Dendritic cell treated with granulocyte-macrophage colony-stimulating factor and Interleukin-4, amounts not matched to agents 40 ng/mL and 50 ng/mL, for 4 days (primary cell): ENCODE measurements around the gene UBL3.

ENCODE experiments used
- H3K27ac Mint-ChIP-seq: one replicate; pipeline ENCODE4 v1.8.0; 2022; ENCODE audit warnings: mild to moderate bottlenecking, mixed read lengths
- H3K27me3 Mint-ChIP-seq: one replicate; pipeline ENCODE4 v1.8.0; 2022; ENCODE audit warnings: mild to moderate bottlenecking, mixed read lengths
- H3K36me3 Mint-ChIP-seq: one replicate; pipeline ENCODE4 v1.8.0; 2022; ENCODE audit warnings: low read depth, mixed read lengths
- H3K4me1 Mint-ChIP-seq: one replicate; pipeline ENCODE4 v1.8.0; 2022; ENCODE audit warnings: low read depth, mixed read lengths
- H3K4me3 Mint-ChIP-seq: one replicate; pipeline ENCODE4 v1.8.0; 2022; ENCODE audit warnings: mild to moderate bottlenecking, moderate library complexity, mixed read lengths
- H3K9me3 Mint-ChIP-seq: one replicate; pipeline ENCODE4 v1.8.0; 2022; ENCODE audit warnings: mixed read lengths
- intact Hi-C: fragments of 100-400 bp; cut with micrococcal nuclease; formaldehyde crosslinking; loops from one replicate; pipeline ENCODE4 v1.15.0; 2022

Gene UBL3

DNA sequence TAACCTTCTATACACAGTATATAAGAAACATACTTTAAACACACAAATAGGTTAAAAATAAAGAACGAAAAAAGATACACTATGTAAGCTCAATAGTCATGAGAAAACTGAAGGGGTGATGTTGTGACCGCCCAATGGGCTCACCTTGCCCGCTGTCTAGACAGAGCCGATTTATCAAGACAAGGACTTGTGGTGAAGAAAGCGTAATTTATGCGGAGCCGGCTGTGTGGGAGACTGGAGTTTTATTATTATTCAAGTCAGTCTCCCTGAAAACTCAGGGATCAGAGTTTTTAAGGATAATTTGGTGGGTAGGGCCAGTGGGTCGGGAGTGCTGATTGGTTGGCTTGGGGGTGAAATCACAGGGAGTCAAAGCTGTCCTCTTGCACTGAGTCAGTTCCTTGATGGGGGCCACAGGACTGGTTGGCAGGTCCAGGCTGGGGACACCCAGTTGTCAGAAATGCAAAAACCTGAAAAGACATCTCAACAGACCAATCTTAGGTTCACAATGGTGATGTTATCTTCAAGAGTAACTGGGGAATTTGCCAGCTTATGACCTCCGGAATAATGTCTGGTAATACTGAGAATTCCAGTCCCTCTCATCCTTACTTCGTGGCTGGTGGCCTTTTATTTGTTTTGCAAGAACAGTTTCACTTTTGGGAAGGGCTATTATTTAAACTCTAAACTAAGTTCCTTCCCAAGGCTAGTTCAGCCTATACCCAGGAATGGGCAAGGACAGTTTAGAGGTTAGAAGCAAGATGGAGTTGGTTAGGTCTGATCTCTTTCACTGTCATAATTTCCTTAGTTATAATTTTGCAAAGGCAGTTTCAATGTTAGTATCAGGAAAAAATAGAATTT lies 96.6 kb downstream of the UBL3 start:
- Mint-ChIP-seq H3K36me3 (no peaks in the 10 kb centered on the region), H3K27me3 (peaks cover 27% of the 10 kb centered on the region), H3K4me3 (no peak overlapping the region), H3K4me1 (peaks cover 11% of the 10 kb centered on the region), H3K9me3 (no peaks in the 10 kb centered on the region), H3K27ac (peak overlapping the region; percentile 18)
- intact Hi-C loops = no loop called here

DNA sequence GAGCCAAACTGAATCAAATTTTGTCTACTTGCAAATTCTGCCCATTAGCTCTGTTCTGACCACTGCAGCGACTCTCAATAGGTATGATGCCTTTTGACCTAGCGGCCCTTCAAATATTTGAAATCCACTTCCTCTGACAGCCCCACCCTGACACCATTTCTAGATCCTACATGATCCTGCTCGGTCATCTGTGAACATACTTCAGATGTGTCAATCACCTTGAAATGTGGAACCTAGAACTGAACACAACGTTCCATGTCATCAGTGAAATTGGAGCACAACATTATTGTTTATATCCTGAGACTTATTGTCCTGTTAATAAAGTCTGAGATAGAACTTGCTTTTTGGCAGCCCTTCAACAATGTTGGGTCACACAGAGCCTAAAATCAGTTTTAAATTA lies 98.2 kb downstream of the UBL3 start:
- Mint-ChIP-seq H3K27me3 (peaks cover 25% of the 10 kb centered on the region), H3K36me3 (no peaks in the 10 kb centered on the region), H3K9me3 (no peaks in the 10 kb centered on the region), H3K27ac (no peak overlapping the region), H3K4me1 (peaks cover 5% of the 10 kb centered on the region), H3K4me3 (no peak overlapping the region)
- intact Hi-C loops = no loop called here

DNA sequence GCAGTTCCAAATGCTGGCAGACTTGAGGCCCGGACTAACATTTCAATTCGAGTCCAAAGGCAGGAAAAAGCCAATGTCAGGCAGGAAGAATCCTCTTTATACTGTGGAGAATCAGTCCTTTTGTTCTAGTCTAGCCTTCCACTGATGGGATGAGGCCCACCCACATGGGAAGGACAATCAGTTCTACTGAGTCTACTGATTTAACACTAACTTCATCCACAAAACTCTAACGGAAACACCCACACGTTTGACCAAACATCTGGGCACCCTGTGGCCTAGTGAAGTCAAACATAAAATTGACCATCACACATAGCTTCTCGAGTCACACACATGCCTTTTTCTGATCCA lies 100.3 kb downstream of the UBL3 start:
- Mint-ChIP-seq H3K4me3 (no peak overlapping the region), H3K27me3 (peaks cover 24% of the 10 kb centered on the region), H3K9me3 (no peaks in the 10 kb centered on the region), H3K27ac (no peak overlapping the region), H3K36me3 (no peaks in the 10 kb centered on the region), H3K4me1 (peaks cover 5% of the 10 kb centered on the region)
- intact Hi-C loops = no loop called here

DNA sequence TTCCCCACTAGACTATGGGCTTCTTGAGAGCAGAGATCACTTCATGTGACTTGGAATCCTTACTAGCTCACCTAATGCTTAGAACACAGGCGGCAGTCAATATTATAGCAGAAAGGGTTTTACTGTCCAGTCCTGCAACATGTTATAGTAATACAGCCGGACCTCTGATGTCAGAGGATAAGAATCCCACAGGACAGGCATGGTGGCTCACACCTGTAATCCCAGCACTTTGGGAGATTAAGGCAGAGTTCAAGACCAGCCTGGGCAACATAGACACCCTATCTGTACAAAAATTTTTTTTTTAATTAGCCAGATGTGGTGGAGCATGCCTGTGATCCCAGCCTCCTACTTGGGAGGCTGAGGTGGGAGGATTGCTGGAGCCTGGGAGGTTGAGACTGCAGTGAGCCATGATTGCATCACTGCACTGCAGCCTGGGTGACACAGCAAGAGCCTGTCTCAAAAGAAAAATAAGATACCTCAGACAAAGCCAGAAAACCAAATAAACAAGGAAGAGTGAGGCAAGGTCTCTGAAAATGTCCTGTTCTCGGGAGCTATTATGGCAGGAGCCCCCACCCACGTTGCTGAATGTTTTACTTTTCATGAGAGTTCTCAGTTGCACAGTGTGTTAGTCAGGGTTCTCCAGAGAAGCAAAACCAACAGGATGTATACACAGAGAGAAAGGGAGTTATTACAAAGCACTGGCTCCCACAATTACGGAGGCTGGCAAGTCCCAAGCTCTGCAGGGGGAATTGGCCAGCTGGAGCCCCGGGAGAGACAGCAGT lies 100.8 kb downstream of the UBL3 start:
- Mint-ChIP-seq H3K27ac (no peak overlapping the region), H3K4me1 (peaks cover 2% of the 10 kb centered on the region), H3K9me3 (no peaks in the 10 kb centered on the region), H3K27me3 (peaks cover 27% of the 10 kb centered on the region), H3K36me3 (no peaks in the 10 kb centered on the region), H3K4me3 (no peak overlapping the region)
- intact Hi-C loops = no loop called here

DNA sequence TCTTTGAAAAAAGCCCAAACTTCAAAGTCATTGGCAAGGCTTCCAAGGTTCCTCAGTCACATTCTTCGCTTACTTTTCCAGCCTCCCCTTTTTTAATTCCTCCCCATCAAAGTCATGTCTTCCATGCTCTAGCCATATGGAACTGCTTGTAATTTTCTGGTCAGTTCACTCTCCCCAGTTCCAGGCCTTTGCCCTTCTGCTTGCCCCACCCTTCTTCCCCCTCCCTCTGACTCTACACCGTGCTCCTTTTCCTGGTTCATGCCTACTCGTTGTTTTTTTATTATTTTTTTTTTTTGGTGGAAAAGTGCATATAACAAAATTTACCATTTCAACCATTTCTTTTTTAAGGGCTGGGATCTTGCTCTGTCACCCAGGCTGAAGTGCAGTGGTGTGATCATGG lies 102.3 kb downstream of the UBL3 start:
- intact Hi-C loops = no loop called here
- Mint-ChIP-seq H3K9me3 (no peaks in the 10 kb centered on the region), H3K36me3 (no peaks in the 10 kb centered on the region), H3K4me3 (no peak overlapping the region), H3K4me1 (no peaks in the 10 kb centered on the region), H3K27me3 (peaks cover 25% of the 10 kb centered on the region), H3K27ac (no peak overlapping the region)

DNA sequence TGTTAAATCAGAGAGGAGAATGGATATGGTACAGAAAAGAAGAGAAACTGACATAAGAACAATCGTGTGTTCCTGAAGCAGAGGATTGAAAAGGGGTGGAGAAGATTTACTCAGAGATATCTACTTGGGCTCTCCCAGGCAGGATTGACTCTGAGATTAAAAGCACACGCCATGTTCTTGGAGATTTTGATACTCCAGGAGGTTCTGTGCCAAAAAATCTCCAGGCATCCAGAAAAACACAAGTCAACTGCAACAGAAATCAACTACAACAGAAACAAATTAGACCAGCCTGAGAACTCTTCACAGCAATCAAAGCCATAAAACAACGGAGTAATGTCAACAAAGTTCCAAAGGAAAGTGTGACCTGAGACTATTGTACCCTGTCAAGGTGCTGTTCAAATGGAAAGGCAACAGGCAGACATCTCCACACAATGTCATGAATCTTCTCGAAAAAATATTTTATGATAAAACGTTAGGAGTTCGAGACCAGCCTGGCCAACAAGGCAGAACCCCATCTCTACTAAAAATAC lies 104.2 kb downstream of the UBL3 start:
- Mint-ChIP-seq H3K4me1 (no peaks in the 10 kb centered on the region), H3K27me3 (peaks cover 16% of the 10 kb centered on the region), H3K27ac (no peak overlapping the region), H3K9me3 (no peaks in the 10 kb centered on the region), H3K4me3 (no peak overlapping the region), H3K36me3 (no peaks in the 10 kb centered on the region)
- intact Hi-C loops = no loop called here

DNA sequence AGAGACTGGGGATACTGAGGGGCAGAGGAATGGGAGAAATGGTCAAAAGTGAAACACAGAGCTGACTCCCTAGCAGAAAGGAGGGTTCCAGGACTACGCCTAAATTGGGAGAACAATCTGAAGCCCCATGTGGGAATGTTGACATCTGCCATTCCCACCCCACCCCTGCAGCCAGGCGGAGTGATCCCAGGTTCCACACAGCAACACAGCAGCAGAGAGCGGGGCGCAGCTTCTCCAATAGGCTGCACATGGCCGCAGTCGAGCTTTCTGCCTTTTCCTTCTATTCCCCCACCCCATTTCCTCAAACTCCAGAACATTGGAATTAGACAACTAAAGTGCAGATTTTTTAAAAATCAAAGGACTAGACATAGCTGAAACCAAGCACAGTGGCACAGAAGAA lies 104.7 kb downstream of the UBL3 start:
- Mint-ChIP-seq H3K36me3 (no peaks in the 10 kb centered on the region), H3K4me1 (no peaks in the 10 kb centered on the region), H3K4me3 (no peak overlapping the region), H3K9me3 (no peaks in the 10 kb centered on the region), H3K27me3 (peaks cover 12% of the 10 kb centered on the region), H3K27ac (no peak overlapping the region)
- intact Hi-C loops = no loop called here

DNA sequence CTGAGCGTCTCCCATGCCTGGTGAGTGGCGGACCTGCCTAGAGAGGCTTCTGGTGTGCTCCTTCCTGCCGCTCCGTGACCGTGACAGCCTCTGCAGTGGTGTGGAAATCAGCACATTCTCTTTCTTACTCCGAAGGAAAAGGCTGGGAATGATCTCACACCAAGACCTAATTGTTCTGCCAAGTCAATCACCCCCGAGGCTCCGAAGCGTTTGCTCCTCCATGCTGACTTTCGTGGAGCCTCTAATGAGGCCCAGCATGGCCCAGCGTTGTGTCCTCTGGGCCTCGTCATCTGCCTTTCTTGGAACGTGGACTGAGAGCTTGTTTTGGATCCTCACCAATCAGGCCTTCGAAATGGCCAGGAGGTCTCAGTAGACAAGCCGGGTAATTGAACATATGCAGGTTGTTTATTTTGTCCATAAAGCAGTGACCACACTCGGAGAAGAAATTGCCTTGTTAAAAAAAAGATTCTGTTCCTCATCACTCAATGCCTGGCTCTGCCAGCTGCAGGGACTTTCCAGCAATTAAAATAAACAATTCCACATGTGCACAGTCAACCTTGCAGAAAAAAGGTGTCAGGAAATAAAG lies 107.1 kb downstream of the UBL3 start:
- H3K4me1 Mint-ChIP-seq = no peaks in the 10 kb centered on the region
- no peak overlapping the region for H3K4me3 Mint-ChIP-seq
- H3K27ac Mint-ChIP-seq = no peak overlapping the region
- peaks cover 11% of the 10 kb centered on the region for H3K27me3 Mint-ChIP-seq
- no peaks in the 10 kb centered on the region for H3K9me3 Mint-ChIP-seq
- no peaks in the 10 kb centered on the region for H3K36me3 Mint-ChIP-seq
- intact Hi-C loops = no loop called here

DNA sequence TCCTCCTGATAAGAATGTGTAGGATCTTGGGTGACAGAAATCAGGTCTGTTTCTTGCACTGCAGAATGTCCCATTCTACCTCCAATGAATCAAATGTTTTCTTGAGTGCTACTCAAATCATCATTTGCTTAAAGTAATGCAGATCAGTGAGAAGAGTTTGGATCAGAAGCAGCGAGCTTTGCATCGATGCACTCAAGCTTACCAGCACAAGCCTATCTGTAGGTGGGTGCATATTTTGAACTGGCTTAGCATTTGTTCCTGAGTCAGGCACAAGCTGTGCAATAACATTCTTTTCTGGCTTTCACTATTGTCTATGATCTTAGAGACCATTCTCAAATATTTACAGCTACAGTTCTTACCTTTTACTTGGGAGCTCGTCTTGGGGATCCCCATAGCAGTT lies 109.5 kb downstream of the UBL3 start:
- Mint-ChIP-seq H3K4me3 (no peak overlapping the region), H3K27me3 (peaks cover 8% of the 10 kb centered on the region), H3K36me3 (no peaks in the 10 kb centered on the region), H3K27ac (no peak overlapping the region), H3K9me3 (no peaks in the 10 kb centered on the region), H3K4me1 (no peaks in the 10 kb centered on the region)
- intact Hi-C loops = no loop called here

DNA sequence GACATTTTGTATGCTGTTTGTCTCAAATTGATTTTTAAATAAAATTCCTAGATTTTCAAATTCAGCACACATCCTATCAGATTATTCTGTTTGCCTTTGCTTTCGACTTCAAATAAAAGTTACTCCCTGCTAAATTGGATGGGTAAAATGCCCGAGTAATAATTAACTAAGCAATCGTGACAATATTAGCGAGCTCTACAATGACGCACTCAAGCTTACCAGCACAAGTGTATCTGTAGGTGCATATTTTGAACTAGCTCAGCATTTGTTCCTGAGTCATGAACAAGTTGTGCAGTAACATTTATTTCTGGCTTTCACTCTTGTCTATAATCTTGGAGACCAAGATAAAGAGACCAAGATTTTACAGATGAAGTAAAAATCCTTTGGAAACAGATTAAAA lies 113.4 kb downstream of the UBL3 start:
- Mint-ChIP-seq H3K27me3 (peaks cover 19% of the 10 kb centered on the region), H3K4me3 (no peak overlapping the region), H3K27ac (no peak overlapping the region), H3K36me3 (no peaks in the 10 kb centered on the region), H3K9me3 (no peaks in the 10 kb centered on the region), H3K4me1 (peaks cover 8% of the 10 kb centered on the region)
- intact Hi-C loops = no loop called here

DNA sequence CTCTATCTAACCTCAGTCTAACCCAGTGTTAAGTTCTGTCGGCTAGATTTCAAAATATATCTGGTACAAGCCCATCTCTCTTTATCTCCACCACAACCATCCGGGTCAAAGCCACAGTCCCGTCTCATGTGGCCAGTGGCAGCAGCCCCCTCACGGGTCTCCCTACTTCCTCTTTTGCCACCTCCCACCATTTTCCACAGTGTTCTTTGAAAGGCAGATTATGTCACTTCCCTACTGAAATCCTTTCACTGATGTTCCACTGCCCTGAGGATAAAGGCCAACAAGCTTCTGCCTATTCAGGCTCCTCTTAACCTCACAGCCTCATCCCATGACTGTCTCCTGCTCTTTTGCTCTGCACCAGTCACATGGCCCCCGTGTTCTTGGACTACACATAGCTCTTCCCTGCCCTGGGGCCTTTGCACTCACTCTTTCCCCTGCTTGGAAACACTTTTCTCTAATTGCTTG lies 117.2 kb downstream of the UBL3 start:
- intact Hi-C loops = no loop called here
- Mint-ChIP-seq H3K27ac (no peak overlapping the region), H3K4me1 (peaks cover 8% of the 10 kb centered on the region), H3K4me3 (no peak overlapping the region), H3K36me3 (no peaks in the 10 kb centered on the region), H3K27me3 (peaks cover 43% of the 10 kb centered on the region), H3K9me3 (no peaks in the 10 kb centered on the region)

DNA sequence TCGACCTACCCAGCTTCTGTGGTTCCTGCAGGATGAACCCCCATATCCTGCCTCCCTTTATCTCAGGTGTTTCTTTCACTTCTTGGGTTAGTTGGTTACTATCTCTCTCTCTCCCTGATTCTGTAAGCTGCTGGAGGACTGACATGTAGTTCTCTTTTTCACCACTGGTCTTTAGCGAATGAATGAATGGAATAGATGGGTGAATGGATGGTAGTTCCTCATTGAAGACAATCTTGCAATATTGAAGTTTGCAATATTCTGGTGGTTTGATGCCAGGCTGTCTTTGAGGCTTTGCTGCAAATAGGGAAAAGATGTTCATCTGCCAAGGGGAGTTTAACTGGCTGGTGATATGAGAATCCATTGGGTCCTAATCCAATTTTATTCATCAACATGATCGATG lies 120.2 kb downstream of the UBL3 start:
- peaks cover 8% of the 10 kb centered on the region for H3K4me1 Mint-ChIP-seq
- H3K27me3 Mint-ChIP-seq = peaks cover 45% of the 10 kb centered on the region
- intact Hi-C loops = no loop called here
- peaks cover 9% of the 10 kb centered on the region for H3K9me3 Mint-ChIP-seq
- H3K4me3 Mint-ChIP-seq = no peak overlapping the region
- no peaks in the 10 kb centered on the region for H3K36me3 Mint-ChIP-seq
- no peak overlapping the region for H3K27ac Mint-ChIP-seq

DNA sequence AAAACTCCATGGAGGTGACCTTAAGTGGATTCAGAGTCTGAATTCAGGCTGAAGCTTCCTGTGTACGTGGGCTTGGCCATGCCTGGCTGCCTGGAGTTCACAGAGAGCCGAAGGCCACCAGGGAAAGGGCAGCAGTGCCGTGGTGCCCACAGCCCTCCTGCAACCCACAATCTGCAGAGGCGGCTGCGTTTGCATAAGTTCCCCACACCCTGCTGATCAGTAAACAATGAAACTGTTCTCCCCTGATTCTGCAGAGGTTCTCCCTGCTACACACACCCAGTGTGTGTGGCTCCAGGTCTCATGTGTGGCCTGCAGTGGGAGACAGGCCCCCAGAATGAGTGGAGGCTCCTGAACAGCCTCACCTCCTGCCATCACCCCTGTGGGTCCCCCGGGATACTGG lies 128.0 kb downstream of the UBL3 start:
- Mint-ChIP-seq H3K36me3 (no peaks in the 10 kb centered on the region), H3K4me1 (no peaks in the 10 kb centered on the region), H3K27me3 (peaks cover 5% of the 10 kb centered on the region), H3K27ac (no peak overlapping the region), H3K9me3 (peaks cover 9% of the 10 kb centered on the region), H3K4me3 (no peak overlapping the region)
- intact Hi-C loops = no loop called here

DNA sequence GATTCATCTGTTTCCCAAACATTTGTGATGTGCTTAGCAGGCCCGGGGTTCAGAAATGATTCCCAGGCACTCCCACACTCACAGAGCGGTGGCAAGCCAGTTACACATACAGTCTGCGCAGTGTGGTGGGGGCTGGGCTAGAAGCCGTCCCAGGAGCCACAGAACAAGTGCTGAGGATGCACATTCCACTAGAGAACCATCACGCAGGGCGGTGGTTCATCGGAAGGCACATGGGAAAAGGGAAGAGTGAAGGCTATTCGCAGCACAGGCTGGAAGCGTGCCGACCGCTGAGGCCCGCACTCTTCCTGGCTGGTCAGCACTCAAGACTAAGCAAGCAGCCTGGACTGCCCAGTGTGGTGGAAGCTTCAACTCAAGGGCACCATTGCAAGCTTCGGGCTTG lies 128.7 kb downstream of the UBL3 start:
- Mint-ChIP-seq H3K9me3 (peaks cover 9% of the 10 kb centered on the region), H3K36me3 (no peaks in the 10 kb centered on the region), H3K4me3 (no peak overlapping the region), H3K4me1 (no peaks in the 10 kb centered on the region), H3K27me3 (peaks cover 3% of the 10 kb centered on the region), H3K27ac (no peak overlapping the region)
- intact Hi-C loops = no loop called here
